ENCODE data around the gene CDKL5. TPM values are rescaled to one million over a fixed set of nuclear protein-coding genes. Genes with fewer than 3 reads are reported as not detected.

CDKL5 gene
- polyA plus RNA-seq, 1 experiment = 5.1 TPM

DNA sequence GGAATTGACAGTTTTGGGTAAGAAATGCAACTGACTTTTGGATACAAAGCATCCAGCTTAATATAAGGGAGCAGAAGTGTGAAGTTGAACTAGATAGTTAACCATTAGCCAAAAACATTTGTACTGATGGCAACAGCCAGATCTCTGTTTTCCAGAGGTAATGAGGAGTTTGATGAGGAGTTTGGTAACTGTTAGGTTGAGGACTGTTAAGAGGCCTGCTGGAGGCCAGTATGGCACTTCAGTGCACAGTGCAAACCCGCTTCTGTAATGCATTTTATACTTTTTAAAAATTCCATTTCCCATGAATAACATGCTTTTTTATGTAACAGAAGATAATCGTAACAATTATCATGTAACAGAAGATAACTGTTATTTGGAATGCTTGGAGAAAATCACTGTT lies 30.0 kb downstream of the CDKL5 start:
- TF ChIP-seq, protein P1, sequence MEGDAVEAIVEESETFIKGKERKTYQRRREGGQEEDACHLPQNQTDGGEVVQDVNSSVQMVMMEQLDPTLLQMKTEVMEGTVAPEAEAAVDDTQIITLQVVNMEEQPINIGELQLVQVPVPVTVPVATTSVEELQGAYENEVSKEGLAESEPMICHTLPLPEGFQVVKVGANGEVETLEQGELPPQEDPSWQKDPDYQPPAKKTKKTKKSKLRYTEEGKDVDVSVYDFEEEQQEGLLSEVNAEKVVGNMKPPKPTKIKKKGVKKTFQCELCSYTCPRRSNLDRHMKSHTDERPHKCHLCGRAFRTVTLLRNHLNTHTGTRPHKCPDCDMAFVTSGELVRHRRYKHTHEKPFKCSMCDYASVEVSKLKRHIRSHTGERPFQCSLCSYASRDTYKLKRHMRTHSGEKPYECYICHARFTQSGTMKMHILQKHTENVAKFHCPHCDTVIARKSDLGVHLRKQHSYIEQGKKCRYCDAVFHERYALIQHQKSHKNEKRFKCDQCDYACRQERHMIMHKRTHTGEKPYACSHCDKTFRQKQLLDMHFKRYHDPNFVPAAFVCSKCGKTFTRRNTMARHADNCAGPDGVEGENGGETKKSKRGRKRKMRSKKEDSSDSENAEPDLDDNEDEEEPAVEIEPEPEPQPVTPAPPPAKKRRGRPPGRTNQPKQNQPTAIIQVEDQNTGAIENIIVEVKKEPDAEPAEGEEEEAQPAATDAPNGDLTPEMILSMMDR (IDR thresholded peaks at IDR 0.05; ENCODE audit: insufficient read depth, low read depth, low read length) = no peak
- Histone ChIP-seq H3K36me3 (ENCODE audit: control insufficient read depth, insufficient read depth, low read length) (no peaks in the 10 kb centered on the region), H3K27me3 (ENCODE audit: control insufficient read depth, insufficient read depth, low read length) (no peaks in the 10 kb centered on the region), H3K4me3 (ENCODE audit: low read depth, low read length) (no peak overlapping the region)
- CTCF ChIA-PET = no interaction called here
- POLR2A ChIA-PET = no interaction called here
- no peak for DNase-seq (ENCODE audit: low read depth)

DNA sequence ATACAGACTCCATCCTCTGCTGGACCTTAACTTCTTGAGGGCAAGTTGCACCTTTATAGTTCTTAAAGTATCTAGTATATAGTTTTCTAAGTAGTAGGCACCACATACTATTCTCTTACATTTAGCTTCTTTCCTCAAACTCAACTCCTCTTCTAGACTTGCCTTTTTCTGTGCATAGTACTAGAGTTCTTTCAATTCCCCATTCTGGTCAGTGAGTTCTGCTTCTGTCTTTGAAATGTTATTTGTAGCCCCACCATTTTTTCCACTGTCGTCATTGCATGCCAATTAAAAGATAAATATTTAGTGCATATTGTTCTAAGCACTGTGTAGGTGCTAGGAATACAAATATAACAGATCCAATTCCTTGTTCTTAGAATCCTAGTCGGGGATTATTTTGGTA lies 31.6 kb downstream of the CDKL5 start:
- Histone ChIP-seq H3K4me3 (ENCODE audit: low read depth, low read length) (no peak overlapping the region), H3K36me3 (ENCODE audit: control insufficient read depth, insufficient read depth, low read length) (no peaks in the 10 kb centered on the region), H3K27me3 (ENCODE audit: control insufficient read depth, insufficient read depth, low read length) (no peaks in the 10 kb centered on the region)
- ChIA-PET CTCF (no interaction called here), POLR2A (no interaction called here)
- DNase-seq (ENCODE audit: low read depth) = no peak
- TF ChIP-seq, protein P1 (IDR thresholded peaks at IDR 0.05; ENCODE audit: insufficient read depth, low read depth, low read length) = no peak

DNA sequence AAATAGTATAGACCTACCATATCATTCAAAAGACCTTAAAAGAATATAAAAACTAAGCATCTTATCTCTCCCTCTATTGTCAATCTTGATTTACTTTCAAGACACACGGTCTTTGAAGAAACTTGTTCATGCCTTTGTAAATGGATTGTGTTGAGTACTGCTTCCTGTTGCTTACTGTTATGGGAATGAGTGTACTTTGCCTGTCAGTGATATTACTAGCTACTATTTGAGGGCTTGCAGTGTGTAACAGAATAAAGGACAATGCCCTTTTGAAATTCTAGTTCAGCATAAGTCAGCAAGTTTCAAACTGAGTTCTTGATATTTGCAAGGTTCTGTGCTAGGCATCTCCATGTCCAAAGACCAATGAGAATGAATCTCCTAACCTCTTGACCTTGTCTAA lies 36.0 kb downstream of the CDKL5 start:
- no peak for DNase-seq (ENCODE audit: low read depth)
- Histone ChIP-seq H3K4me3 (ENCODE audit: low read depth, low read length) (no peak overlapping the region), H3K36me3 (ENCODE audit: control insufficient read depth, insufficient read depth, low read length) (no peaks in the 10 kb centered on the region), H3K27me3 (ENCODE audit: control insufficient read depth, insufficient read depth, low read length) (no peaks in the 10 kb centered on the region)
- ChIA-PET CTCF (no interaction called here), POLR2A (no interaction called here)
- TF ChIP-seq, protein P1 (IDR thresholded peaks at IDR 0.05; ENCODE audit: insufficient read depth, low read depth, low read length) = no peak

DNA sequence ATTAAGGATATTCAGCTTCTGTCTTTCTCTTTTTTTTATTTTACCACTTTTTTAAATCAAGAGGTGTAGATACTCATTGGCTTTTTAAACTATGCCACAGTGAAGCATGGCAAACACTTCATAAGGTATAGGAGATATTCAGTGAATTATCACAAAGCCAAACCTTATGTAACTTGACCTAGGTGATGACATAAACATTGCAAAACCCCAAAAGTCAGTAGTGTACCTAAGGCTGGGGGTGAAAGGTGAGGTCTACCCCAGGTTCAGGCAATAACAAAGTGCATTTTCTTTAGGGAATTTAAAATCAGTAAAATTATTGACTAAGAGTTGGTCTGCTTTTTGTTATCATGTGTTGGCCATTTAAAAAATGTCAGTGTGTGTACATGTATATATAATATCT lies 39.1 kb downstream of the CDKL5 start:
- POLR2A ChIA-PET = no interaction called here
- DNase-seq (ENCODE audit: low read depth) = no peak
- TF ChIP-seq, protein P1 (IDR thresholded peaks at IDR 0.05; ENCODE audit: insufficient read depth, low read depth, low read length) = no peak
- Histone ChIP-seq H3K36me3 (ENCODE audit: control insufficient read depth, insufficient read depth, low read length) (no peaks in the 10 kb centered on the region), H3K4me3 (ENCODE audit: low read depth, low read length) (no peak overlapping the region), H3K27me3 (ENCODE audit: control insufficient read depth, insufficient read depth, low read length) (no peaks in the 10 kb centered on the region)
- CTCF ChIA-PET = no interaction called here

DNA sequence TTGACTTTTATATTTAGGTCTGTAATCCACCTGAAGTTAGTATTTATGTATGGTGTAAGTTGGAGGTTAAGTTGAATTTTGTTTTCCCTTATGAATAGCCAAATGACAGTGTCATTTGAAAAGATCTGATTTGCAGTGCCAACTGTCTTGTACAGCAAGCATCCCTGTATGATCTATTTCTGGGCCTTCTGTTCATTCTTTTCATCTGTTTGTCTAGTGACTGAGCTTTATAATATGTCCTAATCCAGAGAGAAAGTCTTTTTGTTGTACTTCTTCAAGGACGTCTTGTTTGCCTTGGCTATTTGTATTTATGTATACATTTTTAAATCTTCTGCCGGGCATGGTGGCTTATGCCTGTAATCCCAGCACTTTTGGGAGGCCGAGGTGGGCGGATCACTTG lies 39.6 kb downstream of the CDKL5 start:
- no peaks in the 10 kb centered on the region for H3K27me3 ChIP-seq (ENCODE audit: control insufficient read depth, insufficient read depth, low read length)
- DNase-seq (ENCODE audit: low read depth) = no peak
- TF ChIP-seq, protein P1 (IDR thresholded peaks at IDR 0.05; ENCODE audit: insufficient read depth, low read depth, low read length) = no peak
- no peak overlapping the region for H3K4me3 ChIP-seq (ENCODE audit: low read depth, low read length)
- H3K36me3 ChIP-seq (ENCODE audit: control insufficient read depth, insufficient read depth, low read length) = no peaks in the 10 kb centered on the region
- CTCF ChIA-PET = no interaction called here
- POLR2A ChIA-PET = no interaction called here

Measured in BJ (cell line).